ENCODE data around the gene CIAO2B. TPM values are rescaled to one million over a fixed set of nuclear protein-coding genes. Genes with fewer than 3 reads are reported as not detected.

CIAO2B gene
- total RNA-seq, 1 experiment from 2014 or later, result 244 TPM

- DNase-seq (ENCODE audit: low read depth), result no peak
These were observed 13.1 kb downstream of the CIAO2B start for GRCh38 chr16:66920924-66921680.

- DNase-seq (ENCODE audit: low read depth), result no peak
These were observed 14.0 kb downstream of the CIAO2B start for GRCh38 chr16:66920299-66920590.

- DNase-seq (ENCODE audit: low read depth), result no peak
These were observed 14.5 kb downstream of the CIAO2B start for GRCh38 chr16:66919569-66920298.

GRCh38 chr16:66918803-66919568, 15.2 kb downstream of the CIAO2B start, which contains the start of gene CDH16:
Gene CDH16 (minus strand): TSS chr16:66918885. CDS start chr16:66918065, 820 bp downstream.
- DNase-seq (ENCODE audit: low read depth), result no peak

- no peak for DNase-seq (ENCODE audit: low read depth)
These were observed 15.8 kb downstream of the CIAO2B start for GRCh38 chr16:66918355-66918754.

GRCh38 chr16:66917741-66918140, 16.5 kb downstream of the CIAO2B start:
- DNase-seq (ENCODE audit: low read depth), result no peak

GRCh38 chr16:66916518-66916917, 17.7 kb downstream of the CIAO2B start:
- DNase-seq (ENCODE audit: low read depth), result no peak

GRCh38 chr16:66915041-66915440, 19.2 kb downstream of the CIAO2B start:
- DNase-seq (ENCODE audit: low read depth), result no peak

GRCh38 chr16:66914541-66914940, 19.7 kb downstream of the CIAO2B start:
- no peak for DNase-seq (ENCODE audit: low read depth)

- no peak for DNase-seq (ENCODE audit: low read depth)
These were observed 20.5 kb downstream of the CIAO2B start for GRCh38 chr16:66913711-66914110.

GRCh38 chr16:66913081-66913480, 21.1 kb downstream of the CIAO2B start:
- DNase-seq (ENCODE audit: low read depth), result no peak

- no peak for DNase-seq (ENCODE audit: low read depth)
These were observed 22.4 kb downstream of the CIAO2B start for GRCh38 chr16:66911801-66912200.

GRCh38 chr16:66911112-66911511, 23.1 kb downstream of the CIAO2B start:
- DNase-seq (ENCODE audit: low read depth), result no peak

- DNase-seq (ENCODE audit: low read depth), result no peak
These were observed 23.8 kb downstream of the CIAO2B start for GRCh38 chr16:66910175-66910940.

GRCh38 chr16:66908762-66909559, 25.2 kb downstream of the CIAO2B start:
- DNase-seq (ENCODE audit: low read depth), result no peak

- DNase-seq (ENCODE audit: low read depth), result no peak
These were observed 26.1 kb downstream of the CIAO2B start for GRCh38 chr16:66908116-66908515.

GRCh38 chr16:66906916-66907836, 27.0 kb downstream of the CIAO2B start:
- DNase-seq (ENCODE audit: low read depth), result no peak

GRCh38 chr16:66905633-66906539, 28.3 kb downstream of the CIAO2B start:
- DNase-seq (ENCODE audit: low read depth), result no peak

Measured in HT1080 (cell line).